Stomach (tissue), 8 donors: ENCODE results near the gene ELF5. TPM values are rescaled to one million over a fixed set of nuclear protein-coding genes. Genes with fewer than 3 reads are reported as not detected.

Experiments used
- polyA plus RNA-seq, 3 donors: library from polyadenylated mRNA; stranded (reverse); fragments of 200-250 nt; gene quantifications; one replicate each; pipeline ENCODE4 v1.2.3, GENCODE V29; 2013
- total RNA-seq, 5 donors: library from RNA; depleted of rRNA; stranded (reverse); fragments of >200 nt; gene quantifications; one replicate each; pipeline versions ENCODE4 v1.1.0 to v1.2.3, GENCODE V29; 2014 to 2016
- donor health status: healthy with polysubstance abuse.
- donor health status: Bipolar disorder and iron deficiency.
- donor health status: healthy.

The ELF5 gene
- total and polyA plus RNA-seq, 8 donors, result 0.19 to 0.78 (median 0.55) TPM; not detected in 5

Other genes starting within 250 kb of the ELF5 start
- 10 to 100 TPM in 2 of 5 donors, 1 to 10 TPM in 2, under 1 TPM in 1; 0.58 to 12.7 (median 6.4) TPM for gene ABTB2, start 155.8 kb downstream of the ELF5 start, total RNA-seq
- gene ABTB2, start 155.8 kb downstream of the ELF5 start, polyA plus RNA-seq, result 1 to 10 TPM; 1.2 to 2.0 (median 1.9) TPM
- gene CAT, start 74.9 kb downstream of the ELF5 start, total RNA-seq, result 100 to 1,000 TPM in 1 of 5 donors, 10 to 100 TPM in 4; 24.9 to 122 (median 75.3) TPM
- gene CAT, start 74.9 kb downstream of the ELF5 start, polyA plus RNA-seq, result 10 to 100 TPM; 33.6 to 81.1 (median 62.8) TPM
- 100 to 1,000 TPM in 3 of 5 donors, 10 to 100 TPM in 2; 36.2 to 142 (median 113) TPM for gene EHF, start 107.3 kb upstream of the ELF5 start, total RNA-seq
- gene EHF, start 107.3 kb upstream of the ELF5 start, polyA plus RNA-seq, result 10 to 100 TPM; 15.5 to 22.8 (median 19.4) TPM